HepG2 (cell line): ENCODE data around the gene TCTA. TPM values are rescaled to one million over a fixed set of nuclear protein-coding genes. Genes with fewer than 3 reads are reported as not detected.
"Not testable (repeated sequence)": the region's sequence is repeated elsewhere in the genome, so short reads cannot be mapped to it uniquely, and the experiment has no call there.

Experiments used
- ATAC-seq: fragments of 200-7000 bp; cut with Tn5 transposase; 3 replicates; pipeline ENCODE4 v1.9.1; 2020; ENCODE audit warnings: mild to moderate bottlenecking, moderate library complexity
- BruUV-seq: library from RNA; stranded (reverse); fragments of 400-500 nt; replicated peaks from 2 replicates; lab custom pipeline; 2021; lab: Mats Ljungman, UMichigan
- CTCF ChIA-PET: fragments of 300-600 bp; formaldehyde crosslinking; extraction: SDS; loops from one replicate; lab custom pipeline; 2021; ENCODE audit warnings: low total read pairs, inconsistent platforms, low intra/inter-chr PET ratio; lab: Yijun Ruan, JAX
- POLR2A ChIA-PET: fragments of 350-600 bp; sonication (Branson Sonifier 250); formaldehyde crosslinking; loops from one replicate; lab custom pipeline; 2020; ENCODE audit warnings: antibody characterized with exemption, inconsistent platforms; lab: Yijun Ruan, JAX
- DNase-seq: peaks from one replicate; pipeline ENCODE4 v3.0.0-alpha.2; 2015; ENCODE audit warnings: low spot score
- FAIRE-seq: peaks from 3 replicates; lab custom pipeline; 2011; peaks lifted over from hg19 to GRCh38; lab: Jason Lieb, UNC
- H2AFZ ChIP-seq: one replicate; pipeline ENCODE4 v1.6.1; 2011; ENCODE audit warnings: low read length, inconsistent platforms
- H3K27ac ChIP-seq: fragments of 300-600 bp; 3 replicates; pipeline ENCODE4 v1.8.0; 2011; ENCODE audit warnings: mixed run types, mild to moderate bottlenecking, mixed read lengths, low read length, inconsistent platforms; ENCODE audit not compliant: insufficient read depth; ENCODE audit errors: extremely low read length
- H3K27me3 ChIP-seq, 2 experiments: fragments of 200-600 bp in 1 of 2; 2 replicates in 1 of 2; 3 replicates in 1 of 2; pipeline versions ENCODE4 v1.6.0 to v1.8.0; 2011; ENCODE audit warnings: low read length in 2 of 2, mild to moderate bottlenecking in 2 of 2, moderate library complexity in 2 of 2, inconsistent platforms in 1 of 2; ENCODE audit not compliant: insufficient read depth in 2 of 2, control insufficient read depth in 1 of 2
- H3K36me3 ChIP-seq, 2 experiments: fragments of 200-600 bp in 1 of 2; replicated peaks in 1 of 2; 2 replicates in 1 of 2; 3 replicates in 1 of 2; pipeline versions ENCODE4 v1.5.1 to v1.8.0; 2011; ENCODE audit warnings: low read length in 2 of 2, inconsistent platforms in 1 of 2; ENCODE audit not compliant: insufficient read depth in 2 of 2, control insufficient read depth in 1 of 2
- H3K4me1 ChIP-seq: 2 replicates; pipeline ENCODE4 v1.5.1; 2012; ENCODE audit warnings: low read length, inconsistent platforms; ENCODE audit not compliant: insufficient read depth
- H3K4me2 ChIP-seq: 2 replicates; pipeline ENCODE4 v1.6.0; 2011; ENCODE audit warnings: low read depth, low read length, inconsistent platforms
- H3K4me3 ChIP-seq, 3 experiments: fragments of 200-600 bp in 1 of 3; sonication (generic), shearing (Covaris generic) in 1 of 3; replicated peaks in 1 of 3; 2 replicates each; pipeline ENCODE4 v1.5.1; 2011 to 2016; ENCODE audit warnings: low read length in 3 of 3, inconsistent platforms in 2 of 3, low read depth in 2 of 3, mild to moderate bottlenecking in 2 of 3, control low read depth in 1 of 3, mixed read lengths in 1 of 3; ENCODE audit not compliant: insufficient read depth in 1 of 3
- H3K79me2 ChIP-seq: one replicate; pipeline ENCODE4 v1.6.1; 2011; ENCODE audit warnings: low read length, inconsistent platforms; ENCODE audit not compliant: insufficient read depth
- H3K9ac ChIP-seq: 2 replicates; pipeline ENCODE4 v1.6.0; 2011; ENCODE audit warnings: mild to moderate bottlenecking, low read depth, low read length, inconsistent platforms; ENCODE audit not compliant: insufficient read depth
- H3K9me3 ChIP-seq: 2 replicates; pipeline ENCODE4 v1.5.1; 2012; ENCODE audit warnings: mild to moderate bottlenecking, low read length
- H4K20me1 ChIP-seq: 2 replicates; pipeline ENCODE4 v1.6.0; 2011; ENCODE audit warnings: inconsistent platforms, mild to moderate bottlenecking, low read length, moderate library complexity; ENCODE audit not compliant: insufficient read depth
- ATF4 ChIP-seq, 2 experiments: fragments of 450-650 bp in 1 of 2; sonication (generic) in 1 of 2; formaldehyde crosslinking; IDR thresholded peaks; 2 replicates each; pipeline versions ENCODE4 v1.5.0 to v1.8.0; 2020 to 2022; ENCODE audit warnings: mild to moderate bottlenecking in 1 of 2, missing genetic modification reagents in 1 of 2
- CBX2 ChIP-seq, 2 experiments: fragments of 200-600 bp in 1 of 2; sonication (generic); formaldehyde crosslinking in 1 of 2; IDR thresholded peaks; 2 replicates each; pipeline versions ENCODE4 v1.7.0 to v1.8.1; 2018 to 2022; ENCODE audit warnings: low read depth in 2 of 2, low read length in 1 of 2, mild to moderate bottlenecking in 1 of 2, missing genetic modification reagents in 1 of 2
- HCFC1 ChIP-seq: fragments of 150-350 bp; IDR thresholded peaks from 2 replicates; pipeline ENCODE4 v1.6.1; 2014; ENCODE audit warnings: low read depth, low read length
- KDM1A ChIP-seq: IDR thresholded peaks from 2 replicates; pipeline ENCODE4 v1.6.1; 2016; ENCODE audit warnings: missing compliant biosample characterization
- MLX ChIP-seq: IDR thresholded peaks from 2 replicates; pipeline ENCODE4 v1.6.1; 2016
- REL ChIP-seq: sonication (generic); formaldehyde crosslinking; conservative IDR thresholded peaks from 2 replicates; pipeline ENCODE4 v1.8.0; 2022; ENCODE audit warnings: mild to moderate bottlenecking, missing genetic modification reagents, moderate library complexity
- SUZ12 ChIP-seq: fragments of 150-350 bp; IDR thresholded peaks from 2 replicates; pipeline ENCODE4 v1.6.1; 2014; ENCODE audit warnings: low read depth, low read length
- THAP11 ChIP-seq: IDR thresholded peaks from 2 replicates; pipeline ENCODE4 v1.6.1; 2016; ENCODE audit warnings: missing biosample characterization, missing genetic modification reagents
- YY1 ChIP-seq: IDR thresholded peaks from 2 replicates; pipeline ENCODE4 v1.6.1; 2011; ENCODE audit warnings: low read length, low read depth, moderate library complexity, mild to moderate bottlenecking; ENCODE audit not compliant: insufficient read depth, insufficient replicate concordance
- ZNF143 ChIP-seq: sonication (generic); formaldehyde crosslinking; IDR thresholded peaks from 2 replicates; pipeline ENCODE4 v1.4.0; 2020; ENCODE audit warnings: missing genetic modification reagents
- ZNF724P ChIP-seq: sonication (generic); formaldehyde crosslinking; IDR thresholded peaks from 2 replicates; pipeline ENCODE4 v1.8.0; 2022; ENCODE audit warnings: missing genetic modification reagents, borderline replicate concordance
- WGBS: methylation state at CpG from one replicate; pipeline ENCODE4 v1.1.6; 2017; ENCODE audit warnings: low lambda C conversion rate; 5-methylcytosine and 5-hydroxymethylcytosine counted together
- in situ Hi-C: cut with HindIII; loops from 2 replicates; pipeline ENCODE4 v1.10.0; 2017; ENCODE audit warnings: low pct_unique_long_range_greater_than_20kb; ENCODE audit not compliant: extremely low pct_ligation_motif_present
- intact Hi-C: fragments of 100-400 bp; cut with micrococcal nuclease; formaldehyde crosslinking; loops from one replicate; pipeline ENCODE4 v1.10.0; 2022; ENCODE audit not compliant: unreplicated experiment
- polyA plus RNA-seq, 8 experiments: library from polyadenylated mRNA; depleted of rRNA in 3 of 8; stranded (reverse) in 7 of 8; unstranded in 1 of 8; fragments of >200 nt; fragmentation: Illumina TruSeq in 4 of 8; extraction: Trizol in 4 of 8; gene quantifications; 2 replicates each; pipeline versions ENCODE4 v1.2.1 to v1.2.3, GENCODE V29; 2011 to 2016; ENCODE audit warnings: low read depth in 4 of 8, missing spikeins in 1 of 8, mixed read lengths in 1 of 8; ENCODE audit not compliant: insufficient read depth in 1 of 8
- total RNA-seq, 5 experiments: library from RNA; depleted of rRNA; stranded (reverse); fragments of >200 nt; fragmentation: Illumina TruSeq; extraction: Trizol; gene quantifications; 2 replicates each; pipeline ENCODE4 v1.2.3, GENCODE V29; 2016; ENCODE audit warnings: low read depth in 1 of 5

Gene TCTA
- total and polyA plus RNA-seq, 2 of the 13 experiments (the other 11 are each of a cell fraction or from before 2014, with no cell fraction given): 8.3 to 13.2 TPM

GRCh38 chr3:49389297-49389696 is 22.9 kb upstream of the TCTA start (continued):
- no peak for TF ChIP-seq REL (CRISPR knock-in tag)
- no peak for TF ChIP-seq KDM1A (CRISPR knock-in tag)
- TF ChIP-seq MLX (CRISPR knock-in tag): no peak

GRCh38 chr3:49391310-49391709 is 20.9 kb upstream of the TCTA start:
- H3K36me3 ChIP-seq: peaks cover 3 to 15% of the 10 kb centered on the region in 2 experiments; a peak in 4 of 5 replicates
- H2AFZ ChIP-seq, FAIRE-seq, H3K4me3 ChIP-seq, intact Hi-C loops, H3K9me3 ChIP-seq, ATAC-seq, H3K27ac ChIP-seq, DNase-seq, in situ Hi-C loops, H3K9ac ChIP-seq, H3K4me2 ChIP-seq, BruUV-seq, CTCF ChIA-PET, H3K27me3 ChIP-seq, H3K4me1 ChIP-seq: not testable (repeated sequence)
- POLR2A ChIA-PET: interaction anchor here (0.6 to 1.7 kb wide), 2 partner anchors 33 to 380 kb away, joined by 4 to 6 read pairs; no protein-coding TSS in a partner anchor
- peaks cover 86% of the 10 kb centered on the region for H3K79me2 ChIP-seq
- 95% methylated on average over 10 of the region's 10 CpGs for WGBS
- peaks cover 34% of the 10 kb centered on the region for H4K20me1 ChIP-seq

- Histone ChIP-seq H3K4me3 (no peak overlapping the region), H3K4me1 (peaks cover 27% of the 10 kb centered on the region), H3K9ac (no peak overlapping the region), H3K79me2 (peaks cover 87% of the 10 kb centered on the region), H2AFZ (no peak overlapping the region), H4K20me1 (peaks cover 50% of the 10 kb centered on the region), H3K9me3 (no peaks in the 10 kb centered on the region)
- BruUV-seq: no TSS peak
- POLR2A ChIA-PET: interaction anchor here (0.9 to 1.3 kb wide), 2 partner anchors 11 to 14 kb away, joined by 4 to 6 read pairs; partner anchors contain the start of gene RHOA
- peak; percentile 55 for ATAC-seq
- intact Hi-C loops: no loop called here
- CTCF ChIA-PET: no interaction called here
- TF ChIP-seq ATF4 (CRISPR knock-in tag; IDR thresholded peaks at IDR 0.05) (no peak), HCFC1 (peak; percentile 57; the same call in 1 of the 2 replicates), CBX2 (IDR thresholded peaks at IDR 0.05; ENCODE audit: low read depth, low read length) (no peak), CBX2 (CRISPR knock-in tag; IDR thresholded peaks at IDR 0.05; ENCODE audit: low read depth) (no peak), ZNF143 (CRISPR knock-in tag) (peak; percentile 83), SUZ12 (peak; percentile 27; the same call in 1 of the 2 replicates), YY1 (peak; percentile 17), ZNF724P (CRISPR knock-in tag) (no peak), THAP11 (CRISPR knock-in tag) (peak; percentile 96)
- TF ChIP-seq, all 625 proteins: peak for 5
- in situ Hi-C loops: no loop called here
- H3K27me3 ChIP-seq: no peaks in the 10 kb centered on the region
- WGBS: 91% methylated on average over 4 of the region's 4 CpGs
- DNase-seq (no peak), FAIRE-seq (peak; percentile 46)
- H3K4me2 ChIP-seq: no peak overlapping the region
- peaks cover 3 to 30% of the 10 kb centered on the region in 2 experiments for H3K36me3 ChIP-seq
- H3K27ac ChIP-seq: no peak overlapping the region
Measured at GRCh38 chr3:49397470-49397869, 14.8 kb upstream of the TCTA start.
